GM19238 (cell line): ENCODE data around the gene C20orf141.
"Not testable (repeated sequence)": the region's sequence is repeated elsewhere in the genome, so short reads cannot be mapped to it uniquely, and the experiment has no call there.

Experiments used
- DNase-seq: peaks from one replicate; pipeline ENCODE4 v3.0.0; 2011; ENCODE audit warnings: low spot score; ENCODE audit not compliant: insufficient read length

The C20orf141 gene

DNA sequence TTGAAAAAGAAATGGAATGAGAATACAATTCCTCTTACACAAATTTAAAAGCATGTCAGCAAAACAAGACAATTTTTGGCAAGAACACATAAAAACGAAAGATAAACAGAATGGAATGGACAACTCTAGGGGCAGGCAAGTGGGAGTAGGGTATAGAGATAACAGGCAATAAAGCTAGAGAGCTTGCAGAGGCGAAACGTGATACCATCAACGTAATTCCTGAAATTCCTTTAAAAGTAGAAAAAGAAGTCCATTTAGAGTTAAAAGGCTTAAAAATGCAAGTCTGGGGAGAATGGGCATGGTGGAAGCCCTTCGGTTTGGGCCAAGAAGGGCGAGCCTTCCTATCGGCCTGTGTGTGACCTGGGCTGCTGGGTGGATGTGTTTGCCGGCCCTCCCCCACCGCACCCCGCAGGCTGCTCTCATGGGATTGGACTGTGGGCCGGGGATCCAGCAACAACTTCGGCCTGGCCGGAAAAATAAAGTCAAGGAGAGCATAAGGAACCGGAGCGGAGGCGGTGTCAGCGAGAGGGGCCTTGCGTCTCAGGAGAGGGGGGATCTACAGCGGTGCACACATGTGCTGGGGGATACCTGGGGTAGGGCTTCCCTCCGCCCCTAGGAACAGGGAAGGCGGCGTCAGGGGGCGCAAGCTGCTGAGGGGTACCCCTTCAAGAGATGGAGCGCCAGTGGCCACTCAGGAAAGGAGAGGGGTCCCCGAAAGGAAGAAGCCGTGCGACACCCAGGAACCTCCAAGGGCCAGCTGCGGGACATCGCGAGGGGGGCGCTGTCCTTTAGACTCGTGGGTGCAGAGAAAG lies 5.5 kb downstream of the C20orf141 start:
- no peak for DNase-seq

GRCh38 chr20:2820896-2821869 lies 6.4 kb downstream of the C20orf141 start:
- no peak for DNase-seq

DNA sequence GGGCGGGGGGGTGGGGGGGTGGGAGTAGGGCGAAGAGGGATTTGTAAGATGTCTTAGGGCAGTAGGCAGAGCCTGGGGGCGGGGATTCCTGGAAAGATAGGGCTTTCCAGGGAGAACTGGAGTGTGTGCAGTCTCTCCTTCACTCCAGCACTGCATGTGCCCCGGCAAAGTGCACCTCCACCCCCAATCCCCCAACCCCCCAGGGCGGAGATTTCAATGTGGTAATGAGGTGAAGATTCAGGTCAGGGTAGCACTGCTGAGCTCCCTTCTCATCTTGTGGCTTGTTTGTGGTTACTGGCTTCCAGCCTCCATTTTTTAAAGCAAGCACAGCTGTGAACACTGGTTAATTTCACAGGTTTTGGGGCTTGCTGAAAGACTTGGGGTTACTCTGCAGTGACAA lies 7.3 kb downstream of the C20orf141 start:
- no peak for DNase-seq

DNA sequence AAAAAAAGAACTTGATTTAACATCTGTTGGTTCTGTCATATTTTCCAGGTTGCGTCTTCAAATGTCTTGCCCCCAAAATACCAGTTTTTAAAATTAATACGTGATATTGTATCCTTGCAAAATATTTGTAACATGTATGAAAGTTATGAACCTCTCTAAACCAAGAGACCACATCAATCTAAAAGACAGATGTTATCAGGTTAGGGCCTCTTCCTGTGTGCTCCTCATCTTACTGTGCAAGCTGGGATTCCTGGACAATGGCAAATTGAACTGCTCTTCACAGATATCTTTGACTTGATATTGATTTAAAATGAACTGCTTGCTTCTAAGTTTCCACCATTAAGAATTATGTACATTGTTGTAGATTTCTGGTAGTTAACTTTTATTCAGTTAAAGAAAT lies 11.0 kb downstream of the C20orf141 start:
- DNase-seq, result no peak

DNA sequence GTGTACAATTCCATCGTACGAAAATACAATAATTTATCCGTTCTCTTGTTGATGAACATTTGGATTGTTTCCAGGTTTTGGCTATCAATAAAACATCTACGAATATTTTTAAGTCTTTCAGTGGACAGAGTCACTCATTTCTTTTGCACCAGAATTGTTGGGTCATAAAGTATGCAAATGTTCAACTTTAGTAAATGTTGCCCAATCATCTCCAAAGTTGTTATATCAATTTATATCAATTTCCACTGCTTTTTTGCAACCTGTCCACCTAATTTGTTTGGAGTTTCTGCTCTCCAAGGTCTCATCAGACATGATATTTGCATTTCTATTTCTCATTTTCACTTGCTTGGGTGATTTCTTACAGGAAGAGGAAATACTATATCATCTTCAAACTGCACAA lies 11.9 kb downstream of the C20orf141 start:
- no peak for DNase-seq

GRCh38 chr20:2829376-2829775 lies 14.6 kb downstream of the C20orf141 start:
- DNase-seq, result no peak

GRCh38 chr20:2831206-2831605 lies 16.4 kb downstream of the C20orf141 start:
- not testable (repeated sequence) for DNase-seq

- no peak for DNase-seq
Observed at GRCh38 chr20:2833761-2834160, 19.0 kb downstream of the C20orf141 start.

DNA sequence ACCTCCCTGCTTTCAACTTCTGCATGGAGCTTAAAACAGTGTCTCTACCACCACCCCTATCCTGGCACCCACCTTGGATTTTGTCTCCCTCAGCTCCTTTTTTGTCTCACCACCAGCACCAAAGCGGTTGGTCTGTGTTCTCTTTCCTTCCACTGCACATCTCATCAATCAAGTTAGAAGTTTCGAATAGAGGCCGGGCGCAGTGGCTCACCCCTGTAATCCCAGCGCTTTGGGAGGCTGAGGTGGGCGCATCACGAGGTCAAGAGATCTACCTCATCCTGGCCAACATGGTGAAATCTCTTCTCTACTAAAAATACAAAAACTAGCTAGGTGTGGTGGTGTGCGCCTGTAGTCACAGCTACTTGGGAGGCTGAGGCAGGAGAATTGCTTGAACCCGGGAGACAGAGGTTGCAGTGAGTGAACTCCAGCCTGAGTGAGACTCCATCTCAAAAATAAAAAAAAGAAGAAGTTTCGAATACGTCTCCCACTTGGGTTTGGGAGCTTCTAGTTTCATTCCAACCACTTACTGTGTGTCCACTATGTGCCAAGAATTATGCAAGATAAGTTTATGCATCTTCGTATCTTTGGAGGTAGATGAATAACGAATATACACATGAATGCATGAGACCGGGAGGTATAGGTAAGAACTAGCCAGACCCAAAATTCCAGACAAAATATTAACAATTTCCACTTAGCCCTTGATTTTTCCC lies 19.8 kb downstream of the C20orf141 start:
- DNase-seq, result no peak

- no peak for DNase-seq
Observed at GRCh38 chr20:2835331-2835796, 20.6 kb downstream of the C20orf141 start.

- no peak for DNase-seq
Observed at GRCh38 chr20:2836035-2836434, 21.2 kb downstream of the C20orf141 start.

- no peak for DNase-seq
Observed at GRCh38 chr20:2837221-2837960, 22.6 kb downstream of the C20orf141 start.

GRCh38 chr20:2838170-2838797 lies 23.5 kb downstream of the C20orf141 start:
- no peak for DNase-seq

- DNase-seq, result no peak
Observed at GRCh38 chr20:2838847-2839671, 24.3 kb downstream of the C20orf141 start.

DNA sequence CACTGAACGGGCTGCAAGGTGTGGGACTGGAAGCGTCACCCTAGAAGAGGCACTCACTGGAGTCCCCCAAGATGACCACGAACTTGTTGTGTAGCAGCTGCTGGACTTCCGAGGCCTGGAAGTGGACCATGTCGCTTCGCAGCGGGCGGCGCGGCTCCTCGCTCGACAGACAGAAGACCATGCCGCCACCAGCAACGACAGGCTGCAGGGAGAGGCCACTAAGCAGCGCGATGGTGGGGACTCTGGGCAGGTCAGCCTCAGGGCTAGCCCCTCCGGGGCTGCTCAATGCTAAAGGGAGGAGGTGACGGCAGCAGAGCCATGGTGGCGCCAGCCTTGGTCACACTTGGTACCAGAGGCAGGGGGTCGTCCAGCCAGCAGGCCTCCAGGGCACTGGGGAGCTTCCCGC lies 24.9 kb downstream of the C20orf141 start:
- no peak for DNase-seq

DNA sequence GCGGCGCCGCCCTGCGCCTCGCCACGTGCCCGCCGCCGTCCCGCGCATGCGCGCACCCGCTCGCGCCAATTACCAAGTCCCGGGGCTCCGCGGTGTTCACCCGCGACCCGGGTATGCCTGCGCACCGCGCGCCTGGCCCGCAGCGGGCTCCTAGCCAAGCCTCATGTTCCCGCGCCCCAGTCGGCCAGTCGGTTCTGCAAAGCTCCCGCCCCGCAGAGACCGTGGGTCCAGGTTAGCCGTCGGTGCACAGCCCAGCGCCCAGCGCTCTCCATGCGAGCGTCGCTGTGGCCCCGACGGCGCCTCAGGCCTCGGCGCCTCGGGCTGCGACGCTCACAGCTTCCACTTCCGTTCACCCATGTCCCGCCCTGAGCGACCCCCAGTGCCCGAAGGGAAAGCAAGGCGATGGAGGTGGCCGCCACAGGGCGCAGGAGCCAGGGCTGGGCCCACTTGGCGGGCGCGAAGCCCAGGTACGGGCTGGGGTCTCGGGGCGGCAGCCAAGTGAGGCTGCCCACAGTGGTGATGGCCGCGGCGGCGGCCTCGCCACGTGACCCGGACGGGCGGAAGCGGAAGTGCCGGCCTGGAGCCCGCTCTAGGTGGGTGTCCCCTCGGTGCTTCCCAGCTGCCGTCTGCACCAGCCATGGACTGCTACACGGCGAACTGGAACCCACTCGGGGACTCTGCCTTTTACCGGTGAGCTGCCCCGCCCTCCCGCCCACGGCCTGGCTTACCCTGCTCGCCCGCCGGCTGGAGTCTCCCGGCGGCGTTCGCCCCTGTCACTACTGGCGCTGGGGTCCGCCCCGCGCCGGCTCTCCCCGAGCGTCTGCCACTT lies 25.6 kb downstream of the C20orf141 start, which contains the start of the genes PCED1A and VPS16:
Gene PCED1A, minus strand, starts transcription at position 518 of the 829 bp plus-strand sequence. CDS start 743 bp downstream, outside the sequence.
Gene VPS16, plus strand, starts transcription at position 608 of the 829 bp plus-strand sequence. Its CDS starts 30 bp downstream, at position 638.
- peak; percentile 99 for DNase-seq

DNA sequence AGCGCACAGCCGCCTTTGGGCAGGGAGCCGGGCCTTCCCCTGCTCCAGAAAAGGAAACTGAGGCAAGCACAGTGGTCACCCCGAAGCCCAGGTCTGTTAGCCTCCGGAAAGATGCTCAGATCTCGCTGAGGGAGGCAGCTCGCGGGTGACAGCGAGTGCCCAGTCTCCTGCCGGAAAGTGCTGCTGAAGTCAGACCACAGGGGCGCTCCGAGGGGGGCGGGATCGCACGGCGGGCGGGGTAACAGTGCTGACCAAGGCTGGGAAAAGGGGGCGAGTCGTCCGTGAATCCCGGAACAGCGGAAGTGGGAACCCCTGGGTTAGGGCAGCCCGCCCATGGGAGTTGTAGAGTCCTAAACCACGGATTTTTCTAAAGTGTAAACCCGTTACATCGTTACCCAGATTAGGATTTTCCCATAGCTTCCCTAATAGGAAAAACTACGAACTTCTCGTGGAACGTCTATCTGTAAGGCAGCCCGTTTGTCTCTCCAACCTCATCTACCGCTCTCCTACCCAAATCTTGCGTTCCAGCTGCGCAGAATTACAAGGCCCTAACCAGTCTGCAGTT lies 26.3 kb downstream of the C20orf141 start:
- DNase-seq, result peak; percentile 61

GRCh38 chr20:2845607-2846006 lies 30.8 kb downstream of the C20orf141 start:
- DNase-seq, result no peak
